Measurements from ENCODE around the gene C13orf46. TPM values are rescaled to one million over a fixed set of nuclear protein-coding genes. Genes with fewer than 3 reads are reported as not detected.
A peak's percentile ranks its signal among the peaks of the same experiment; 100 is the strongest.

Gene C13orf46
- total RNA-seq, 3 donors from 2014 or later = 1.3 to 1.8 (median 1.6) TPM

DNA sequence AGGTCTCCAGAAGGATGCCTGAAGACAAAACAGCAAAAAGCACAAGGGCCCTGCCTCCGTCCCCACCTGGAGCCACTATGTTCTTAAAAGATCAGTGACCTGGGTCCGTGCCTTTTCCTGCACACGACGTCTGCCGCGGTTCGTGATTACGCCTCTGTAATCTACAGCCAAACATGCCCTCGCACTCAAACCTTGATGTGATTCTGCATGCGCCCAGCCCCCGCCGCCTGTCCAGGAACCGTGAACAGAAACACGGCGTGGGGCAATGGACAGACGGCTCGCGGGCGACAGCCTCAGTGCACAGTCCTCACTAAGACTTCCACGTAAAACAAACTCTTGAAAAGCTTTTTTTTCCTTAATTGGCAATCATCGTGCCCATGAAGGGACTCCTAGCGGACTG lies 15.5 kb downstream of the C13orf46 start:
- no peak overlapping the region for H3K4me3 ChIP-seq
- peak in 2 of 3 donors; percentile 8 to 31 for DNase-seq
- TF ChIP-seq, protein P1, sequence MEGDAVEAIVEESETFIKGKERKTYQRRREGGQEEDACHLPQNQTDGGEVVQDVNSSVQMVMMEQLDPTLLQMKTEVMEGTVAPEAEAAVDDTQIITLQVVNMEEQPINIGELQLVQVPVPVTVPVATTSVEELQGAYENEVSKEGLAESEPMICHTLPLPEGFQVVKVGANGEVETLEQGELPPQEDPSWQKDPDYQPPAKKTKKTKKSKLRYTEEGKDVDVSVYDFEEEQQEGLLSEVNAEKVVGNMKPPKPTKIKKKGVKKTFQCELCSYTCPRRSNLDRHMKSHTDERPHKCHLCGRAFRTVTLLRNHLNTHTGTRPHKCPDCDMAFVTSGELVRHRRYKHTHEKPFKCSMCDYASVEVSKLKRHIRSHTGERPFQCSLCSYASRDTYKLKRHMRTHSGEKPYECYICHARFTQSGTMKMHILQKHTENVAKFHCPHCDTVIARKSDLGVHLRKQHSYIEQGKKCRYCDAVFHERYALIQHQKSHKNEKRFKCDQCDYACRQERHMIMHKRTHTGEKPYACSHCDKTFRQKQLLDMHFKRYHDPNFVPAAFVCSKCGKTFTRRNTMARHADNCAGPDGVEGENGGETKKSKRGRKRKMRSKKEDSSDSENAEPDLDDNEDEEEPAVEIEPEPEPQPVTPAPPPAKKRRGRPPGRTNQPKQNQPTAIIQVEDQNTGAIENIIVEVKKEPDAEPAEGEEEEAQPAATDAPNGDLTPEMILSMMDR (IDR thresholded peaks at IDR 0.05) = no peak
- H3K4me1 ChIP-seq (ENCODE audit: low read depth) = no peaks in the 10 kb centered on the region
- peaks cover 4% of the 10 kb centered on the region for H3K9me3 ChIP-seq
- ATAC-seq = no peak
- H3K36me3 ChIP-seq (ENCODE audit: low read depth) = no peaks in the 10 kb centered on the region
- intact Hi-C loops (cut with DNase I, micrococcal nuclease) = no loop called here

DNA sequence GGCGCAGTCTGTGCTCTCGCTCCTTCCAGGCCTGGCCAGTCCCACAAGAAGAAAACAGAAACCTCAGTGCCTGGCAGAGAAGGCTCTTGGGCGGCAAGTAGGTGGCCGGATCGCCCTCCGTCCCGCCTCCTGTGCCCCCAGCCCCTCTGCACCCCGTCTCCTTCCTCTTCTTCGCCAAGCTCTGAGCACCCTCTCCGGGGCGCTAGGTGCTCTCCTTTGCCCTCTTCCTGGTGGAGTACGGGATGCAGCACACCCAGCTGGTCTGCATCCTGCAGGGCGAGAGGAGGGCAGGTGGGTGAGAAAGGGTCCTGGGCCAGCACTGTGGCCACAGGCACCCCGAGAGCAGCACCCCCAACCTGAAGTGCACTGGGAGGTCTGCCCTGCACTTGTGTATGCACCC lies 17.3 kb downstream of the C13orf46 start:
- intact Hi-C loops (cut with DNase I, micrococcal nuclease) = no loop called here
- ATAC-seq (no peak), DNase-seq (peak in 2 of 3 donors; percentile 18 to 26)

DNA sequence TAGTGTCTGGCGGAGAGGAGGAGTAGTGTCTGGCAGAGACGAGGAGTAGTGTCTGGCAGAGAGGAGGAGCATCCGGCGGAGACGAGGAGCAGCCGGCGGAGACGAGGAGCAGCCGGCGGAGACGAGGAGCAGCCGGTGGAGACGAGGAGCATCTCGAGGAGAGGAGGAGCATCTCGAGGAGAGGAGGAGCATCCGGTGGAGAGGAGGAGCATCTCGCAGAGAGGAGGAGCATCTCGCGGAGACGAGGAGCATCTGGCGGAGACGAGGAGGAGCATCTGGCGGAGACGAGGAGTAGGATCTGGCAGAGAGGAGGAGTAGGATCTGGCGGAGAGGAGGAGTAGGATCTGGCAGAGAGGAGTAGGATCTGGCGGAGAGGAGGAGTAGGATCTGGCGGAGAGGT lies 18.2 kb downstream of the C13orf46 start:
- no peak for ATAC-seq
- TF ChIP-seq, protein P1 (IDR thresholded peaks at IDR 0.05) = no peak
- Histone ChIP-seq H3K9me3 (peaks cover 4% of the 10 kb centered on the region), H3K4me3 (no peak overlapping the region), H3K4me1 (ENCODE audit: low read depth) (peaks cover 7% of the 10 kb centered on the region), H3K36me3 (ENCODE audit: low read depth) (no peaks in the 10 kb centered on the region)
- intact Hi-C loops (cut with DNase I, micrococcal nuclease) = no loop called here
- peak in 1 of 3 donors; percentile 10 for DNase-seq

More for the DNA sequence above, 17.3 kb downstream of the C13orf46 start:
- Histone ChIP-seq H3K36me3 (ENCODE audit: low read depth) (no peaks in the 10 kb centered on the region), H3K4me3 (no peak overlapping the region), H3K4me1 (ENCODE audit: low read depth) (peaks cover under 1% of the 10 kb centered on the region), H3K9me3 (peaks cover 4% of the 10 kb centered on the region)
- TF ChIP-seq, protein P1 (IDR thresholded peaks at IDR 0.05) = no peak

DNA sequence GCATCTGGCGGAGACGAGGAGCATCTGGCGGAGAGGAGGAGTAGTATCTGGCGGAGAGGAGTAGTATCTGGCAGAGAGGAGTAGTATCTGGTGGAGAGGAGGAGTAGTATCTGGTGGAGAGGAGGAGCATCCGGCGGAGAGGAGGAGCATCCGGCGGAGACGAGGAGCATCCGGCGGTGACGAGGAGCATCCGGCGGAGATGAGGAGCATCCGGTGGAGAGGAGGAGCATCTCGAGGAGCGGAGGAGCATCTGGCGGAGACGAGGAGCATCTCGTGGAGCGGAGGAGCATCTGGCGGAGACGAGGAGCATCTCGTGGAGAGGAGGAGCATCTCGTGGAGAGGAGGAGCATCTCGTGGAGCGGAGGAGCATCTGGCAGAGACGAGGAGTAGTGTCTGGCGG lies 18.6 kb downstream of the C13orf46 start:
- intact Hi-C loops (cut with DNase I, micrococcal nuclease) = no loop called here
- no peaks in the 10 kb centered on the region for H3K36me3 ChIP-seq (ENCODE audit: low read depth)
- no peak overlapping the region for H3K4me3 ChIP-seq
- peaks cover 7% of the 10 kb centered on the region for H3K4me1 ChIP-seq (ENCODE audit: low read depth)
- DNase-seq (peak in 2 of 3 donors; percentile 8 to 30), ATAC-seq (no peak)
- TF ChIP-seq, protein P1 (IDR thresholded peaks at IDR 0.05) = no peak
- peaks cover under 1% of the 10 kb centered on the region for H3K9me3 ChIP-seq

DNA sequence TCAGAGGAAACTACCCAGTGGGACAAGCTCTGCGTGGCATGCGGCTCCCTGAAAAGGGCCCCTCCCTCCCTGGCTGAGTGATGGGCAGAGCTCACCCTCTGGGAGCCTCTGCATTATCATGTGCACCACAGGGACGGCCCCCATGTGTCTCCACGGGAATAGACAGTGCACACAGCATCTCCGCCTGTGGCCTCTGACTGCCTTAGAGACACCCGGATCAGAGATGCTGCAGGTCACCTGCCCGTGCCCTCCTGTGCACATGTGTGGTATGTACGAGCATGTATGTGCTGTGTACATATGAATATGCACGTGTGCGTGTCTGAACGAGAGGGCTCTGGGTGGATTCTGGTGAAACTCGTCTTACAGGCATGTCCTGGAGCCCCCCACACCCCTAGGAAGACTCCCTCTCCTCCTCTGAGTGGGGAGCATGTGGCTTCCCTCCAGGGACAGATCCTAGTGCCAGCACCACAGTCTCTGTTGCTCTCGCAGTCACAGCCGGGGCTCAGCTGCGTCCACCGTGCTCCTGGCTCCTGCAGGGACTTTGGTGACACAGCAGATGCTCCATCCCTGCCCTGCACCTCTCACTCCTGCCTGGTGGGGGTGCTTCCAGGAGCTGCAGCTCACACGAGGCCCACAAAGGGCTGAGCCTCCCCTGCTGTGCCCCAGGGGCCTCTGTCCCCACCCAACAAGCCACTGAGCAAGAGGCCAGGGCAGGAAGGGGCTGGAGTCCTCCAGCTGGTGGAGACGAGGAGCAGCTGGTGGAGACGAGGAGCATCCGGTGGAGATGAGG lies 19.6 kb downstream of the C13orf46 start:
- TF ChIP-seq, protein P1 (IDR thresholded peaks at IDR 0.05) = no peak
- DNase-seq (peak in 2 of 3 donors; percentile 14 to 38), ATAC-seq (no peak)
- Histone ChIP-seq H3K9me3 (no peaks in the 10 kb centered on the region), H3K4me1 (ENCODE audit: low read depth) (peaks cover 7% of the 10 kb centered on the region), H3K4me3 (no peak overlapping the region), H3K36me3 (ENCODE audit: low read depth) (no peaks in the 10 kb centered on the region)
- intact Hi-C loops (cut with DNase I, micrococcal nuclease) = loop anchor here in 1 of 2 donors (5.0 kb wide), 1 partner anchor 273 kb away; no protein-coding TSS in a partner anchor

Measured in mucosa of descending colon (tissue), 3 donors.